Measurements from ENCODE around the gene PIGQ.

GRCh38 chr16:560204-560700 is 9.5 kb upstream of the PIGQ start, which contains the start of gene PRR35:
- TF ChIP-seq POLR2A (IDR thresholded peaks at IDR 0.05) (no peak), CTCF (IDR thresholded peaks at IDR 0.05) (no peak)
